Stomach smooth muscle (tissue), 2 donors: ENCODE results near the gene HSD17B1.

Source experiments
- H3K27ac ChIP-seq: one replicate; pipeline ENCODE4 v1.7.0; 2013; ENCODE audit warnings: mild to moderate bottlenecking, low read length, inconsistent platforms
- H3K27me3 ChIP-seq, 2 donors: one replicate each; pipeline ENCODE4 v1.7.0; 2013; ENCODE audit warnings: low read length in 2 of 2; ENCODE audit not compliant: insufficient read depth in 2 of 2, control insufficient read depth in 1 of 2
- H3K36me3 ChIP-seq, 2 donors: one replicate each; pipeline ENCODE4 v1.7.0; 2013; ENCODE audit warnings: low read length in 2 of 2; ENCODE audit not compliant: control insufficient read depth in 2 of 2, insufficient read depth in 2 of 2
- H3K4me1 ChIP-seq: one replicate; pipeline ENCODE4 v1.7.0; 2013; ENCODE audit warnings: low read length; ENCODE audit not compliant: control insufficient read depth, insufficient read depth
- H3K4me3 ChIP-seq, 2 donors: one replicate each; pipeline ENCODE4 v1.7.0; 2013; ENCODE audit warnings: low read length in 2 of 2
- H3K9ac ChIP-seq, 2 donors: one replicate each; pipeline ENCODE4 v1.7.0; 2013; ENCODE audit warnings: low read length in 2 of 2, mild to moderate bottlenecking in 1 of 2
- H3K9me3 ChIP-seq, 2 donors: one replicate each; pipeline ENCODE4 v1.7.0; 2013; ENCODE audit warnings: low read length in 2 of 2; ENCODE audit not compliant: control insufficient read depth in 2 of 2
- donor health status: healthy.
- donor health status: Pancreatic carcinoma.

Gene HSD17B1

DNA sequence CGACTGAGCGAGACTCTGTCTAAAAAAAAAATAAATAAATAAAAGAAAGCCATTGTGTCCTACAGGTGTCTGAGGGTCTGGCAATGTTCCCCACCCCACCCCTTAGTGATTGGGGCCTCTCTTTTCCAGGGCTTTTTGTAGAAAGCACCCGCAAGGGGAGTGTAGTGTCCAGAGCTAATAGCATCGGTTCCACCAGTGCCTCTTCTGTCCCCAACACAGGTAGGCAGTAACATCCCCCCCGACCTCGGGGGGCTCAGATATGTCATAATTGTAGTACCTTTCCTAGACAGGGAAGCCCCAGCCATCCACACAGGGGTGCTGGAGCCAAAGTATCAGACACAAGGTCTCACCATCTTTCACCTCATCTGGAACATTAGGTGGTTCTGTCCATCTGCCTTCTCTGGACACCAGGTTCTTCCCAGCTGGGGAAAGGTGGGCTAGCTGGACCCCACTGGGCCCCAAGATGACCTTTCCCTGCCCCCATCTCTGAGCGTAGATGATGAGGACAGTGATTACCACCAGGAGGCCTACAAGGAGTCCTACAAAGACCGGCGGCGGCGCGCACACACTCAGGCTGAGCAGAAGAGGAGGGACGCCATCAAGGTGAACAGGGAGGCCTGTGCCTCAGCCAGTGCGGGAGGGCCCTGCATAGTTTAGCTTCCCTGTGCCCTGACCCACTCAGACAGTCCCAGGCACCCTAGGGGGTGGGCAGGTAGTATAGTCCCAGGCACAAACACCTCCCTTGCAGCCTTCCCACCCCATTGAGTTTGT, 15.8 kb downstream of the HSD17B1 start:
- H3K9me3 ChIP-seq: no peaks in the 10 kb centered on the region
- no peaks in the 10 kb centered on the region for H3K27me3 ChIP-seq
- H3K4me1 ChIP-seq: peaks cover 32% of the 10 kb centered on the region
- H3K27ac ChIP-seq: no peak overlapping the region
- H3K9ac ChIP-seq: no peak overlapping the region
- H3K36me3 ChIP-seq: peaks cover 47 to 58% of the 10 kb centered on the region in 2 donors
- H3K4me3 ChIP-seq: no peak overlapping the region

DNA sequence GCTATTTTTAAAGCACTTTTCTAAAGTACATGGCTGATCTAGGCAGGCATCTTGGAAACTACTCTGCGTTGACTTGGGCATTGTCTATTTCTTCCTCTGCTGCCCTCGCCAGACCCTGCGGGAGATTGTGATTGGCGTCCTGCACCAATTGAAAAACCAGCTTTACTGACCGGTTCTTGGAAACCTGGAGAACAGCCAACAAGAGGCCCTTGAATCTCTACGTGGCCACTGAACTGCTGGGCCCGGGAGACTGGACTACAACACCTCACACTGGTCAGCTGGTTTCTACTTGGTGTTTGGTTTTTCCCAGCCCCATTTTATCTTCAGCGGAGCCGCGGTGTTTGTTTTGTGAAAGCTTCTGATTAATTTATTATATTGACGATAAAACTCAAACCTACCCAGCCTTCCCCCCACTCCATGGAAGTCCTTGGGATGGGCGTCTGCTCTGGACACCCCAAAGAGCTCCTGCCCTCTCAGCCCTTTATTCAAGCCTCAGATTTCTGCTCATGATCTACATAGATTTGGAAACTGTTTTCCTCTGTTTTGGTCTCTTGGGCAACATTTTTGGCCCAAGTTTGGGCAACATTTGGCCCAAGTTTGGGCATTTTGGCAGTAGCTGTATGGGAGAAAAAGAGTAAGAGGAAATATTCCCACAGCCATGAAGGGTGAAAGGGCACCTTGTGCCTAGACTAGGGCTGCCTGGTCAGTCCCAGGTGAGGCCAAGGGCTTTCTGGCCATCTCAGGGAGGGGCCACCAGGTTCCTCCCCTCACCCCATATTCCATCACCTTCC, 18.9 kb downstream of the HSD17B1 start:
- Histone ChIP-seq H3K9ac (no peak overlapping the region), H3K4me3 (no peak overlapping the region), H3K27me3 (no peaks in the 10 kb centered on the region), H3K36me3 (peaks cover 42 to 44% of the 10 kb centered on the region in 2 donors), H3K27ac (no peak overlapping the region), H3K9me3 (no peaks in the 10 kb centered on the region), H3K4me1 (peaks cover 15% of the 10 kb centered on the region)

DNA sequence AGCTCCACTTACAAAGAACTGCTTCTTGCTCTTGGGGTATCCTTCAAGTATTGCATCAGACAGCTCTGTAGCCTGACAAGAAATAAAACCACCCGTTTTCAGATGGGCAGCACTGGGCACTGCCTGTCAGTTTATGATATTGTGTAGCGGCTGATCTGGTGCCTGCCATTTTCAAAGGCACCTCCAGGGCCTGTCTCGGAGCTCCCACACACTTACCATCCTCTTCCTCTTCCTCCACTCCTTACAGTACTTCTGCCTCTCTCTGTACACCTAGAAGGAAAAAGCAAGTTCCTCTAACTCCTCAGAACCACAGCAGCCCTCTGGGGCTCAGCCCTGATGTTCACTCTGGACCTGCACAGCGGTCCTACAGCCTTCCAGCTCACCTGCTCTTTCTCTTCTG, 20.4 kb downstream of the HSD17B1 start:
- no peak overlapping the region for H3K9ac ChIP-seq
- H3K36me3 ChIP-seq: peaks cover 42 to 44% of the 10 kb centered on the region in 2 donors
- no peak overlapping the region for H3K27ac ChIP-seq

DNA sequence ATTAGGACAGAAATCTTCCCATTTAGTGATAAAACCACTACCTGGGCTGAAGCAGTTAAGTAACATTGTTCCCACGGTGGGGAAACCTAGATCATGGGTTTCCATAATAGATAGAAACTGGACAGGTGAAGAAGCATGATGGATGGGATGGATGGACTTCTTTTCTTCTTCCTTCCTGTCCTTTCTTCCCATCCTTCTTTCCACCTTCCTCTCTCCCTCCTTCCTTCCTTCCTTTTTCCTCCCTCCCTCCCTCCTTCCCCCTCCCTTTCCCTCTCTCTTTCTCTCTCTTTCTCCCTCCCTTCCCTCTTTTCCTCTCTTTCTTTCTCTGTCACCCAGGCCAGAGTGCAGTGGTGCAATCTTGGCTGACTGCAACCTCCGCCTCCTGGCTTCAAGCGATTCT, 21.7 kb downstream of the HSD17B1 start:
- Histone ChIP-seq H3K4me3 (no peak overlapping the region), H3K9ac (no peak overlapping the region), H3K9me3 (no peaks in the 10 kb centered on the region), H3K27me3 (no peaks in the 10 kb centered on the region), H3K36me3 (peaks cover 34 to 37% of the 10 kb centered on the region in 2 donors), H3K4me1 (peaks cover 16% of the 10 kb centered on the region), H3K27ac (no peak overlapping the region)

More for the DNA sequence above, 20.4 kb downstream of the HSD17B1 start:
- Histone ChIP-seq H3K27me3 (no peaks in the 10 kb centered on the region), H3K4me1 (peaks cover 14% of the 10 kb centered on the region), H3K4me3 (no peak overlapping the region), H3K9me3 (no peaks in the 10 kb centered on the region)

DNA sequence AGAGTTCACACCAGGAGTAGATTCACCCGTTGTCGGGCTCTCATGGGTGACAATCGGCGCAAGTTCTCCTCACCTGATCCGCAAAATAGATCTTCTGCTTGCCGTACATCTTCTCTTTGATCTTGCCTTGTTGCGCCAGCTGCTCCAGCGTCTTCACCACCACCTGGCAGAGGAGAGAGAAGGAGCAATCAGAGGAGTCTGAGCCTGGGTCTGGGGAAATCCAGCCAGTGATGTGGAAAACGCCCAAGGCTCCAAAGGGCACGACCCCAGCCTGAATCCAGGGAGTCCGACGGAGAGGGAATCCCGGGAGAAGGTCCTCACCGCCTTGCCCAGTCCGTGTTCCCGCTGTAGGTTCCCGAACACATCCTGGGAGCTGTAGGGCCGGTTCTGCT, 24.4 kb downstream of the HSD17B1 start:
- Histone ChIP-seq H3K4me1 (peaks cover 16% of the 10 kb centered on the region), H3K9me3 (no peaks in the 10 kb centered on the region), H3K4me3 (peak overlapping the region; percentile 97 to 98), H3K9ac (peak overlapping the region; percentile 71 to 97), H3K27me3 (no peaks in the 10 kb centered on the region), H3K27ac (peak overlapping the region; percentile 86), H3K36me3 (peaks cover 39 to 40% of the 10 kb centered on the region in 2 donors)

DNA sequence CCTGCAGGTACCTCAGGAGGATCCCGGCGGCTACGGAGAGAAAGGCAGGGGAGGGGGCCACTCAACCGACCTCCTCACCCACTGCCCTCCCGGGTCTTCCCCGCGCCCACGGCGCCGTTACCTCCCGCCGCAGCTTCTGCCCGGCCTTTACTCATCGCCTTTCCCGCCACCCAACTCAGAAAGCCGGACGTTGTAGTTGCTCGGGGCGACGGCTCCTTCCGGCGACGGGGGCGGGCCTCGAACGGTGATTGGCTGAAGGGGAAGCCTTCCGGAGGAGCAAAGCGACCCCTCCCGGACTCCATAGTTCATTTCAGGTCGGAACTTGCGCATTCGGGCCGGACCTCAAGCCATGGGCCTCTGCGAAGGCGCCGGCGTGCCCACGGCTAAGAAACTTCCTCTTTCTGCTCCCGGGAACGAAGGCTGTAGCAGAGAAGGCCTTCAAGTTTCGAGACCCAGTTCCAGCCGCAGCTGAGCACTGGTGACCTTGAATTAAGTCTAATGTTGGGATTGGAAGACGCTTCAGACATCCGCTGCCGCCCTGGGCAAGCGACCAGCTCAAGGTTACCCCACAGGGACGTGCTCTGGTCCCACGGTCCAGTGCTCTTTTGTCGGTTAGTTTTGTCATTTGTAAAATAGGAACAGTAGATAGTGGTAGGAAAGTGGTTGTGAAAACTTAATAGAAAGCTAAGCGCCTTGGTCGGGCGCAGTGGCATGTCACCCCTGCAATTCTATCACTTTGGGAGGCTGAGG, 25.0 kb downstream of the HSD17B1 start, which contains the start of gene PSMC3IP:
Gene PSMC3IP (minus strand): TSS at position 198 of the 750 bp plus-strand sequence. CDS start 43 bp downstream, at position 155.
- Histone ChIP-seq H3K9ac (peak within 1 kb of the TSS; percentile 96 to 97), H3K4me3 (peak within 1 kb of the TSS; percentile 97 to 98), H3K9me3 (no peaks in the 10 kb centered on the region), H3K27me3 (no peaks in the 10 kb centered on the region), H3K4me1 (peaks cover 16% of the 10 kb centered on the region), H3K27ac (peak within 1 kb of the TSS; percentile 86), H3K36me3 (peaks cover 41 to 42% of the 10 kb centered on the region in 2 donors)

DNA sequence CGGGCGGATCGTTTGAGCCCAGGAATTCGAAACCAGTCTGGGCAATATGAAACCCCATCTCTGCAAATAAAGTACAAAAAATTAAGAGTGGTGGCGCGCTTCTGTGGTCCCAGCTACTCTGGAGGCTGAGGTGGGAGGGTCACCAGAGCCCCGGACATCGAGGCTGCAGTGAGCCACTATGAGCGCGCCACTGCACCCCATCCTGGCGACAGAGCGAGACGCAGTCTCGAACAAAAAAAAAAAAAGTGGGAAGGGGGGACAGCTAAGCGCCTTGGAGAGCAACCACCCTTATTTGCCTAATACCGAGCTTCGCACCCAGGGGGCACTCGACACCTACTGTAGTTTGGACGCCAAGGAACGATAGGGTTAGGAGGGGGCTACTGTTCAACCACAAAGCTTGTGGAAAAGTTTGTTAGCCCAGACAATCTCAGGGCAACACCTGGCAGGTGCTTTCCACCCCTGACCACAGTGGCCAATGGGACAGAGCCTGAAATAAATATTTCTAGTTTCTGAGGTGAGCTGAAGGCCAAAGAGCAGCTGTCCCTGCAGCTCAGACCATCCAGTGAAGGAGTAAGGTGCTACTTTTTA, 25.7 kb downstream of the HSD17B1 start:
- Histone ChIP-seq H3K27me3 (no peaks in the 10 kb centered on the region), H3K36me3 (peaks cover 41 to 42% of the 10 kb centered on the region in 2 donors), H3K4me1 (peaks cover 16% of the 10 kb centered on the region), H3K27ac (peak overlapping the region; percentile 86), H3K4me3 (peak overlapping the region; percentile 97 to 98), H3K9ac (peak overlapping the region; percentile 96 to 97), H3K9me3 (no peaks in the 10 kb centered on the region)

DNA sequence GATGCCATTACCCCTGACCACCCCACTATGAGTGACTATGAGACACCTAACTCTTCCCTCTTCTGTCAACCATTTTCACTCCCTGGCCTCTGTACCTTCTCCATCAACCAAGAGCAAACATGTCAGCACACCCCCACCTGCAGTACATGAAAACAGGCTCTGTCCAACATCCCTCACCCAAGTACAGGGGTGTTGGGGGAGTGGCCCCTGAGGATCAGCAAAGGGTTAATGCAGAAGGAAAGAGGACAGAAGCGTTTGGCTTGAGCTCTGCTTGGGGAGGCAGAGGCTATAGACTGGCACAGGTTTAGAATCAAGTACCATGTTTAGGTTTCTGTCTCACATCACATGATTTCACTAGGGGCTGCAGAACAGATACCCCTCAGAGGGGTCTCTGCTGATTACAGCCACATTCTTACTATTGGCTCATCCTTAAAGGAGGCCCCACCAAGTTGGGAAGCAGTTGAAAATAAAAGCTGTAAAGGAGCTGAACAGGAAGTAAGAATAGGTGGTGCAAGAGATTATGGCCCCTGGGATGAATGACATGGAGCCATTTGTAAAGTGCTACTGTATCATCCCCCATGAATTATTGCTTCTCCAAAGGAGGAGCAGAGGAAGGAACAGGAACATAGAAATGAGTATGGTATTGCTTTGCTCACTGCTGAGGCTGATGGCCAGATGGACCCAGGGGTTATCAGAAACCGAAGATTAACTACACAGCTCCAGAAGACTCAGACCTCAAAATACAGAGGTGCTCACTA, 27.2 kb downstream of the HSD17B1 start:
- no peak overlapping the region for H3K27ac ChIP-seq
- H3K9ac ChIP-seq: no peak overlapping the region
- no peaks in the 10 kb centered on the region for H3K9me3 ChIP-seq
- H3K27me3 ChIP-seq: no peaks in the 10 kb centered on the region
- H3K4me1 ChIP-seq: peaks cover 17% of the 10 kb centered on the region
- H3K36me3 ChIP-seq: peaks cover 45% of the 10 kb centered on the region in 2 donors
- no peak overlapping the region for H3K4me3 ChIP-seq

DNA sequence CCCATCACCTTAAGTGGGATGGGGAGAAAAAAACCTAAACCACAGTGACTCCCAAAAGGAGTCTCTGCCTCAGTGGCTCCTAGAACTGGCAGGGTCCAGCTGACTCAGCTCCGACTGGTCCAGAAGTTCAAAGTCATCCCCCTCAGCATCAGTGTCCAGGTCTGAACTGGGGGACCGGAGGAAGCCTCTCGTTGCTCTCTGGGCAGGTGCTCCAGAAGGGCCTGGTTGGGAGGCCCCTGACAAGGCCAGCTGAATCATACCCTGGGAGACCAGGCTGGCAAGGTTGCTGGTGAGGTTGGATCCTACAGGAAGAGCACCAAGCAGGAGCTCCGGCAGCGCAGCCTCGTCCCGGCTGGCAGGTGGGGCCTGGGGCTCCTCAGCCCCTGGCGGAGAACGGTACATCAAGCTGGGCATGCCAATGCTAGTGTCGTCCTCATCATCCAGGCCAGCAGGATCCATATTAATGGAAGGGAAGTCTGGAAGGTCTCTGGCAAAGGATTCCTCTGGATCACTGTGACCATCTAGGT, 29.1 kb downstream of the HSD17B1 start:
- Histone ChIP-seq H3K36me3 (peaks cover 60% of the 10 kb centered on the region in 2 donors), H3K27ac (no peak overlapping the region), H3K9ac (no peak overlapping the region), H3K4me1 (peaks cover 21% of the 10 kb centered on the region), H3K9me3 (no peaks in the 10 kb centered on the region), H3K4me3 (no peak overlapping the region), H3K27me3 (no peaks in the 10 kb centered on the region)
